Hypothalamus (tissue), 51 donors: ENCODE measurements around the gene LRPAP1.
"Not testable (repeated sequence)": the region's sequence is repeated elsewhere in the genome, so short reads cannot be mapped to it uniquely, and the experiment has no call there.

Experiments
- DNase-seq, 51 donors: peaks; one replicate each; lab custom pipeline; 2025; lab: John Stamatoyannopoulos, UW

Gene LRPAP1

DNA sequence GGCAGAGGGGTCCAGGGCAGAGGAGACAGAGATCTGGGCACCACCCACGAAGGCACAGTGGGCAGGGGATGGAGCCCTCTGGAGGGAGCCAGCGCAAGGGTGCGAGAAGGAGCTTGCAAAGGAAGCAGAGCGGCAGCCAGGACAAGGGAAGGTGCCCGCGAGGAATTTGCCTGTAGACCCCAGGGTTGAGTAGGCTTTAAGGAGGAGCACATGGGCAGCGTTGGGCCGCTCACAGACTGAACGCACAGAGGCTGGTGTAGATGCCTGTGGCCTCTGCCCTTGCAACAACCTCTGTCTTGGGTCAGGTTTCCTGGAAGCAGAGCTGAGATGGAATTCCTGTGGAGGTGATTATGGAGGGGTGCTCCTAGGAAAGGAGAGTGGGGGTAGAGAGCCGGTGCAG, 3.6 kb upstream of the LRPAP1 start:
- not testable (repeated sequence) for DNase-seq

DNA sequence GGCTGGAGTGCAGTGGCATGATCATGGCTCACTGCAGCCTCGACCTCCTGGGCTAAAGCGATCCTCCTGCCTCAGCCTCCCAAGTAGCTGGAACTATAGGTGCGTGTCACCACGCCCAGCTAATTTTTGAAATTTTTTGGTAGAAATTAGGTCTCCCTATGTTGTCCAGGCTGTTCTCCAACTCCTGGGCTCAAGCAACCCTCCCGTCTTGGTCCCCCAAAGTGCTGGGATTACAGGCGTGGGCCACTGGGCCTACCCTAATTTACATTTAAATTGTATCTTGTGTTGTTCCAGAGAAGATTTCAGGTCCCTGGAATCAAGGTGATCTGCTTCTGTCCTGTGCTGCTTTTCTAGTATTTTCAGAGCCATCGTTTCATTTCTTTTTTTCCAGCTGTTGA, 1.2 kb upstream of the LRPAP1 start:
- DNase-seq = no peak

DNA sequence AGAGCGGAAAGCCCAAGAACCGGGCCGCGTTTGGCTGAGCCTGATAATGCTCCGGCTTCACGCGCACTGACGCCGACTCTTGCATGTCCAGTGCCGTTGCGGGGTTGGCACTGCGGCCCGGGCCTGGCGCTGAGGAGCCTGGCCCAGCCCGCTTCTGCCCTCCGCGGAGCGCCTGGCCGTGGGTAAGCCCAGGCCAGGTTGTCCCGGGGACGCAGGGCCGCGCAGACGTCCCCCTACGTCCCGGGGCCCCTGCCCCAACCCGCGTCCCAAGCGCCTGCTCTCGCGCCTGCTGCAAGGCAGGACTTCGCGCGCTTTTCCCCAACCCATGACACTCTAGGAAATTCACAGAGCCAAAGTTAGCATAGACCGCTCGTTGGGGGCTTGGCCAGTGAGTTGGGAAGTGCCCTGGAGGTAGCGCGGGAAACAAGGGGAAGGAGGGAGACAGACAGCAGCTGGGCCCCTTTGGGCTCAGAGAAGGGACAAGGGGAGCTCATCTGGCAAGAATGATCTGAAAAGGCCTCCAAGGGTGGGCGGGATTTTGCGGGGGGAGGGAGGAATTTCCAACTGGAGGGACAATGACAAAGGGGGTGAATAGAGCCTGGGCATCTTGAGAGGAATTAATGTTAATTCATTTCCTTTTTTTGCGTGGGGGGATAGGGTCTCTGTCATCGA, 665 bp upstream of the LRPAP1 start:
- DNase-seq = no peak

DNA sequence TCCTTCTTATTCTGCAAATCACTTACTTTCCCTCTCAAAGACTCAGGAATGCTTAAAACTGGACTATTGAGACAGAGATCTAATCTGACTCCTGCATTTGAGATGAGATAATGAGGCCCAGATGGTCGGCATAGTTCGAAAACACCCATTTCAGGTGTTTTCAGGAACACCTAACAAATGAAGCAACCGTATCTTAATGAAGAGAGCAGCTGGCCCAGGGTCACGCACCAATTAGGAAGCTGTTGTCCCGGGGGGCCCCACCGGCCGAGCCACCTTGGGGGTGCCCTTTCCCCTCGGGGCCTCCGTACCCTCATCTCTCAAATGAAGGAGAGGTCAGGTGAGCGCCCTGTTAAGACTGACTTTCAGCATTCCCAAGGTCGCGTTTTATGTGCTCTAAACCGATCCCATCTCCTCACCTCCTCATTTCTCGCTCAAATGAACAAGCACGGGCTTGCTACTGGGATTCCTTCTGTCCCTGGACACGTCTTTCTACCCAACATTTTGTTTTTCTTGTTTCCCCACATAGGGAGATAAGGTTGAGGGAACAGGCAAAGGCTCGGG, 824 bp downstream of the LRPAP1 start:
- no peak for DNase-seq

DNA sequence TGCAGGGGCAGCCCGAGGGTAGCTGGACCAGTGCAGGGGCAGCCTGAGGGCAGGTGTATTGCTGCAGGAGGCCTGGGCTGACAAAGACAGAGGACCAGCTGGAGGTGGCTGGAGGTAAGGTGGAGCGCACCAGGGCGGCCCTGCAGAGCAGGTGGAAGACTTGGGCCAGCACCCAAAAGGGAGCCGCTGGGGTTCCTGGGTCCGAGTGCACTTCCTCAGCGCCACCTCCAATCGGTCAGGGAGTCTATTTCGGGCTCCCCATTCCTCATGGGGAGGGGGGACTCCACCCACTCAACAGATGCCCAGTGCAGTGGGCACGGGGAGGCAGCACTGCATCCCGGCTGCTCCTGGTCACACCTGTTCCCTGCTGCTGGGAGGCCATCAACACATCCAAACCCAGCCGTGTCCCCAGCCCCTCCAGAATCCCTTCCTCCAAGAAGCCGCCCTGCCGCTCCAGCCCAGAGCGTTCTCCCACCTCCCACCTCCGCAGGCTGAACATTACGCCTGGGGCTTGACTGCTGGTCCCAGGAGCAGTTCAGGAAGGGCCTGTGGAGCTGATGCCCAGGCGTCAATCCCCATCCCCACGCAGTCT, 1.5 kb downstream of the LRPAP1 start:
- DNase-seq = no peak

DNA sequence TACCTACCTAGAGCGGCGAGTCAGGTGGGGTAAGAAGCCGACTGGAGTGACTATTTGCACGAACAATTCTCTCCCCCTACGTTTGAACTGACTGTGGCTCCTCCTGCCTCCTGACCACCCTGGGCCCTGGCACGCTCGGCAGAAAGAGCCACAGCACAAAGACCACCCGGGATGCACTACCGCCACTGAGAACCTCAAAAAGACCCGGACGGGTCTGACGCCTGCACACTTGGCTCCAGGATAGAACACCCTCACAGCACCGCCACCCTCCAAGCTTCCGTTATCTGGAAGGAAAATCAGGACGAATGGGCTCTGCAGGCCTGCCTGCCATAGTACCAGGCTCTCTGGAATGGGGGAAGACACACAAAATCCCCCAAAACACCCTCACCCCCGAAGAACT, 2.2 kb downstream of the LRPAP1 start:
- no peak for DNase-seq

DNA sequence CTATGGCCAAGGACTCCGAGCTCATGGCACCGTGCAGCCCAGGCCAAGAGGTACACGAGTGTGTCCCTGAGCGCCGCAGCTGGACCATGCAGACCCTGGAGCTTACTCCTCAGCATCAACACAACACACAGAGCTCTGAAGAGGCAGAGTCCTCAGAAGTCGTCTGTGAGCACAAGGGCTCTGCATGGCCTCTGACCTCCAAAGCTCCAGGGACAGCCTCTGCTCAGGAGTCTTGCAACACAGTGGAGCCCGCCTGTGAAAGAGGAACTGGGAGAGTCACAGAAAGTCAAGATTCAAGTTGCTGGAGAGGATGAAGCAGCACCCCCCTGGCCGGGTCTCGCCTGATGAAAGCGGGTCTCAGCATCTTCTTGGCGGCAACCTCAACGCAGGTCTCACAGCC, 2.9 kb downstream of the LRPAP1 start:
- peak in 10 of 51 donors; percentile 3 to 31 (median 16) for DNase-seq

DNA sequence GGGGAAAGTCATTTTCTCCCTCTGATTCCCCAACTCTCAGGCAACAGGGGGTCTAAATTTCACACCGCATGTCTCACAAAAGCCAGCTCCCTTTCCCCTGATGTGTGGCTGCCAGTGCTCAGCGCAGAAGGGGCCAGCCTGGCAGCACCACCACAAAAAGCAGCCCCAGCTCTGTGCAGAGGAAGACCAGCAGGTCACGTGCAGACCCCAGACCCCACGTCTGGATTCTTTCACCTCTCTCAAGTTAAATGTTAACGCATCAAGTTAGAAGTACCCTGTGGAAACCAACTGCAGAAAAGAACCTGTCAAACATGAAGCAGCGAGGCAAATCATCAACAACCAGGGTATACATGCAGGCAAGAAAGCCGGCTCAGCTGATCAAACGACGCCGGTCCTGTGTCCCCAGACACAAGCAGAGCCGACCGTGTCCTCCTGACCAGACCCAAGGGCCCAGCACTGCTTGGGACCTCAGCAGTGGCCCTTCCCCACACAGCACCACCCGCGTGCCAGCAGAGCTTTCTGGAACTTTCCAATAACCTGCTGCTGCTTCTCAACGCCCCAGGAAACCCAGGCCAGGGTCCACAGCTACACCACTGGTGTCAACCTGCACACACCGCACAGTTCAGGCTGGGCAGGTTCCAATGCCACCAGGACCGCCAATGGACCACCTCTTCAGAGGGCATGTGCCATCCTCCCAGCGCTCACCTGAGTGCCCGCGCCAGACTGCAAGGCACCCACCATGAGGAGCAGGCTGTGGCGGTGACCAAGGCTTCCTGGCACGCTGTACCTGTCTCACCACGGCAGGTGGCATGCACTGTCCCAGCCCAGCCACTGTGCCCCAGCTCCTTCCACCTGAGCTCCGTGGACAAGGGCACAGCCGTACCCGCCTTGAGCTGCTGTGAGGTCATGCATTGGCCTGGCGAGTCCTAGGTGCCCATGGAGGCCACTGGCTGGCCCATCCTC, 4.0 kb downstream of the LRPAP1 start:
- DNase-seq = no peak

DNA sequence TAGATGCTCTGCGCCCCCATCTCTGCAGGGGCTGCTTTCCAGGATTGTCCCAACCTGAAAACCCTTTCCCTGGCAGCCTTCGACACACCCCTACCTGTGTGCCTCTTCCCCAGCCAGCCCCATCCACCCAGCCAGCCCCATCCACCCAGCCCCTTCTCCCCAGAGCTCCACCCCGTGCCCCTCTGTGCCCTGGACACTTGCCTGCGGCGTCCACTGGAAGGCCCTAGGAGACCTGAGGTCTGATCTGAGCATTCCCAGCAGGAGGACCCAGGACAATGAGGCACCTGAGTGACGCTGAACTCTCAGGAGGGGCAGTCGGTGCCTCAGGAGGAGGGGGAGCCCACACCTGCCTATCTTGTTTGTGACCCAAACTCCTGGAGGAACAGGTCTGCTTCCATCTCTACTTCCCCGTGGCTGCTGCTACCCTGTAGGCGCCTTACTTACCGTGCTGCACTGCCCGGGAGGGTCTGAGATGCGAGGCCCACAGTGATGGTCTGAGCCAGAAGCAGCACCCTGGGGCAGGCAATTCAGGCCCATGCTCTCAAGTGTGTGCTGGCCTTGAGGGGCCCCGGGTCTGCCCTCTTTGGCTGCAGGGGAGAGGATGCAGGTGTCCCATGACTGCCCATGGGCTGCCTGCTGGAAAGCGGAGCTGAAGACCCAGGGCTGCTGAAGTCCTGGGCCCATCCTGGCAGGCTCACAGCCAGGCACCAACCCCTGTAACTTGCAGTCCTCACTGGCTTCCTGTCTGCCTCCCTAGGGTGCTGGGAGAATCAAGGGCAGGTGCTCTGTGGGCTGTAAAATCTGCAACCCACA, 4.9 kb downstream of the LRPAP1 start:
- no peak for DNase-seq

DNA sequence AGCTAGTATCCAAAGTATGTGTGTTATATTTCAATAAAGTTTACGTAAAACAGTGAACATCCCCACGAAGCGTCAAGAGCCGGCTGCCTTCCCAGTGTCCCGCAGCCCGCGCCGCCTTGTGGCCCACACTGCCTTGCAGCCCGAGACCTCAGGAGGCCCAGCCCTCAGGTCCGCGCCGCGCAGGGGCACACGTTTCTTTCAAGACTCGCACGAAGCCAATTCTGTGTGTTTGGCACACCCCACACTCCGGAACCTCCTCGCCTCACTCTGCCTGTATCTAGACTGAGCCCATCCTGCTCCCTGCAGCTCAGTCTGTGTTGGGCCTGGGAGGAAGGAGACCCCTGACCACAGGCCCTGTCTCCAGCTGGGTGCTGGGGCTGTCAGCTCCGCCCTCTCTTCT, 5.8 kb downstream of the LRPAP1 start:
- no peak for DNase-seq

DNA sequence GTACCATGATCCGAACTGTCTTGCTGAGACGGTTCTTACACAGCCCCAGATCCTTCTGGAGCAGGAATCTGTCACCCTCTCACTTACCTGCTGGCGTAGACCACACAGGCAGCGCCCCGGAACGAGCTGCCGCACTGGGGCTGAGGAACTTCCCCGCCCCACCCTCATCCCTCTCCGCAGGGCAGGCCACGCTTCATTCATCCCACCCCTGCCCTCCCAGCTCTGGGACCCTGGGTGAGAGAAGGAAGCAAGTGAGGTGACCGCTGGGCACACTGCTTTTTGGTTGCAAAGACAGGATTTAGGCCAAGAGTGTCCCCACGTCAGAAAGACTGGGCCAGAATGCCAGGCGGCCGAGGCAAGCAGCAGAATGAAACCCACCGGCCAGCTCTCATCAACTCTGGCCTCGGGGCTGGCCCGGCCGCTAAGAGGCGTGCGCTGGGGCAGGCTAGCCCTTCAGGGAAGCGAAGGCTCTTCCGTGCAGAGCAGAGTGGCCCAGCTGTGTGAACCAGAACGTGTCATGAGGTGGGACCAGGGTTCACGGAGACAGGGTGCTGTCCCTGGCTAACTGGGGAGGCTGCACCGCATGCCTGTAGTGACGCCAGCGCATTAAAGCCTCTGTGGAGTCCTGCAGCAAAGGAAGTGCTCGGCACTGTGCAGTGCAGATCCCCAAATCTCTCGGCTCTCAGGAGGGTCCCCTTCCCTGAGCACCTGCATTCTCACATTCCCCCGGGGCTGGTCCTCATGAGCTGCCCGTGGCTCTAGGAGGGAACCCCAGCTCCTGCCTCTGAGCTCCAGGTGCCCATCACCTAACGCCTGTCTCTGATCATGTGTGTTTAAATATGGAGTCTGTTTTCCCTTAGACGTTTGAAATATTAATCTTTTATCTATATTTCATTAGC, 6.4 kb downstream of the LRPAP1 start:
- DNase-seq = no peak

DNA sequence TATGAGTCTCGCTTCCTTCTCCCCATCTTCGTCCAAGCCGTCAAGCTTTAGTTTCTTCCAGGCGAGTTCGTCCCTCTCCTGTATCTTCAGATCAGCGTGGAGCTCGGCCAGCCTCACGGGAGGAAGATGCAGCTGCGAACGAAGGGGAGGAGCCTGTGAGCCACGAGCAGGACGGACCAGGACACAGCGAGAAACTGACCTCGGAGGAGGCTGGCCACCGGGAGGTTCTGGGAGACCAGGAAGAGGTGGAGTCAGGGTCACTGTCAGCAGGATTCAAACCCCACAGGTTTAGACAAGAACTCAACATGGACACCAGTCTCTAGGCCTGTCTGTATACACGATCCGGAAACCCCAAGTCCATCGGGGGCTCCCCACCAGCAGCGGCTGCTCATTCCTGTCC, 7.3 kb downstream of the LRPAP1 start:
- no peak for DNase-seq

DNA sequence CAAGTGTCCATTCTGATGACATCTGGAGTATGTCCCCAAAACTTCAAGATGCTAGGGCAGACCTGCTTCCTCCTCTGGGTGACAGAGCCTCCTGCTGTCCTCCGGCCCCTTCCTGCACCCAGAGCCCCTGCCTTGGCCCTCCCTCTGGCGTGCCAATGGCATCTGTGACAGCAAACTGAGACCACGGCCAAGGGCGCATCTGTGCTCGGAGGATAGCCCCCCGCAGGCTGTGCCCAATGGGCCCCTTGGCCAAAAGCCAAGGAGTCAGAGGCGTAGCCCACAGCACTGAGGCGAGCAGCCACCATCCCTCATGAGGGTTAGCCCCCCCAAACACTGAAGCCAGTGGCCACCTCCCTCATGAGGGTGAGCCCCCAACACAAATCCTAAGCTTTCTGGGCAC, 7.9 kb downstream of the LRPAP1 start:
- DNase-seq = no peak

DNA sequence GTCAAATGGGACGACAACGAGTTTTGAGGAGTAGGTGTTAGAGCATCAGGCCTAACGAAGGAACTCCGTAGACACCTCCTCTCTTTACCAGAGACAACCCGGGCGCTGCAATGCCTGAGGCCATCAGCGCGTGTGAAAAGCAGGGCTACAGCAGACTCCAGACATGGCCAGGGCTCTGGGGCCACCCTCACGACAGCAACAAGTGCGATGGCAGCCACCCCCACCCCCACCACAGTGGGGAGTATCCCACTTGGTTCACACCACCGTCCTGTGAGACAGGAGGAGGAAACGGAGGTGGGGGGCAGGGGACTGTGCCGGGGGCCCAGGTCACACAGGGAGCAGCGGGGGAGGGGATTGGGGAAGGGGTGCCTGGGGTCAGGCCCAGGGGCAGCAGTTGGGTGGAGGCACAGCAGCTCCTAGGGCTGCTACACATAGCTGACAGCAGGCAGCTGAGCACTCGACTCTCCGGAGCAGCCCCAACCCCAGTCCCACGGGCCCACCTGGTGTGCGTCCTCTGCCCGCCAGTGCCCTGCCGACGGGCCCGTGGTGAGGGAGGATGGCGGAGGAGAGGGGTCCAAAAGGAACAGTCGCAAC, 8.5 kb downstream of the LRPAP1 start:
- DNase-seq = no peak

DNA sequence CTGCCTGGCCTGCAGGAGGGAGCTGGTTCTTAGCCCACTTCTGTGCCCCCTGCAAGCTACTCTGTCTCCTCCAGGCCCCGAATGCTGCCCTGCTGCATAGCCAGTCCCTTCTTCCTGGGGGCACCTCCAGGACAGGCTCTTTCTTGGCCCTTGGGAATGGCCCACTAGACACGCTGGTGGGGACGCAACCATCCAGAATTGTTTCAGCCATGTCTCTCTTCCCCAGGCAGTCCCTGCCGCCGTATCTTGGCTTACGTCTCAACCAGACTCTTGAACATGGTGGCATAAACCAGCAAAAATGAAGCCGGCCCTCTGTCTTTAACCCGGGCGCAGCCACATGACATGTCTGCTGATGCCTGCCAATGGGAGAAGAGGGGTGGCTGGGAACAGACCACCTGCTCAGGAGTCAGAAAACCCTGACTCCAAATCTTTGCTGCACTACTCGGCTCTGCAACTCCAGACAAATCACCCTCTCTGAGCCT, 9.0 kb downstream of the LRPAP1 start:
- no peak for DNase-seq

DNA sequence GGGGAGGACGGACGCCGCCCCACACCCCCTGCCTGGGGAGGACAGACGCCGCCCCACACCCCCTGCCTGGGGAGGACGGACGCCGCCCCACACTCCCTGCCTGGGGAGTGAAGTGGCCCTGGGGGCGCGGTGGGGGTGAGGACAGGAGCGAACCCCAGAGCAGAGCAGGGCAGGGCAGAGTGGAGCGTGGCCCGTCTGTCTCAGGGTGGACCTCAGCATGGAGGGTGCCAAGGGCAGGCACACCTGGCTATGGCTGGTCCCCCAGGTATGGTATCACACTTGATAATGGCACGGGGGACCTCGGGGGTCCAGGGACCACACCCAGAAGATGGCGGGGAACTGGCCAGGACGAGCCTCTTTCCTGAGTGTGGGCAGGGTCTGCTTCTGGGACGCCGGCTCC, 9.6 kb downstream of the LRPAP1 start:
- no peak for DNase-seq

DNA sequence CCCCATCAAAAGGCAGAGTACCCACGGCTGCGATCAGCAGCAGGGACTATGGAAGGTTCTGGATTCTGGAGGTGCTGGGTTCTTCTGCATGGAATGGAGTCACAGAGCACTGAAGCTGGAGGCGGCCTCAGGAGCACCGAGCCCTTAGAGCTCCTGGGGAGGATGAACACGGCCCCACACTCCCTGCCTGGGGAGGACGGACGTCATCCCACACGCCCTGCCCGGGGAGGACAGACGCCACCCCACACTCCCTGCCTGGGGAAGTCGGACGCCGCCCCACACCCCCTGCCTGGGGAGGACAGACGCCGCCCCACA, 9.9 kb downstream of the LRPAP1 start:
- DNase-seq = no peak

DNA sequence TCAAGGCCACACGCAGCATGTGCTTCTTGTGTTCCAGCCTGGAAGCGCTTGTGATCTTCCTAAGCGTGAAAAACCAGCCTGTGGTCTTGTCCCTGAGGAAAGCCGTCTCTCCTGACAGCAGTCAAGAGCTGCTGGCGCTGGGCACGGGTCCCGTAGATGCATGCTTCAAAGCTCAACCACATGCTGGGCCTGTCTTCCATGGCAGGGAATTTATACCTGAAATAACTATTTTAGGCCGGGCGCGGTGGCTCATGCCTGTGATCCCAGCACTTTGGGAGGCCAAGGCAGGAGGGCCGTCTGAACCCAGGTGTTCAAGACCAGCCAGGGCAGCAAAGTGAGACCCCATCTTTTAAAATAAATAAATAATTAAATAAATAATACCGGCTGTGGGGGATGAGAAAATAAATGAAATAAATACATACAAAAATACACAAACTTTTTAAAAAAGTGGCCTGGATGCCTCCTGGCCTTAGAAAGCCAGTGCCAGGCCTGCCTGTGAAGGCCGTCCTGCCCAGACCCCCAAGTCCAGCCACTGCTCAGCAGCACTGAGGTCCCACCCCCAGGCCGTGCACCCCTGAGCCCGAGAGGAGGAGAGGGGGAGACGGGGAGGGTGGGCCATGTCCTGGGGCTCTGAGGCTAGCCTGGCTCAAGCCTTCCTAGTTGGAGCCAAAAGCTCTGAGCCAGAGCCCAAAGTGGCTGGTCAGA, 10.4 kb downstream of the LRPAP1 start:
- DNase-seq = no peak
